Measurements from ENCODE around the gene ZNF692. TPM values are rescaled to one million over a fixed set of nuclear protein-coding genes. Genes with fewer than 3 reads are reported as not detected.

Gene ZNF692
- total RNA-seq, 2 donors from 2014 or later = 21.1 to 35.3 TPM

- no peak for TF ChIP-seq CTCF (IDR thresholded peaks at IDR 0.05)
- DNase-seq (ENCODE audit: low spot score) = no peak
- no peaks in the 10 kb centered on the region for H3K27me3 ChIP-seq (replicated peaks; ENCODE audit: insufficient read depth)
- no peak for ATAC-seq (ENCODE audit: insufficient number of reproducible peaks, low FRiP score, low read depth)
- H3K4me3 ChIP-seq = no peak overlapping the region
- H3K4me1 ChIP-seq (ENCODE audit: control insufficient read depth in 1 of 2, low read depth in 2 of 2) = peaks cover 13 to 31% of the 10 kb centered on the region in 2 donors
- H3K9me3 ChIP-seq = no peaks in the 10 kb centered on the region
- peaks cover 26% of the 10 kb centered on the region for H3K36me3 ChIP-seq
- peak overlapping the region; percentile 33 to 79 for H3K27ac ChIP-seq
Observed at GRCh38 chr1:248842781-248843331, 16.0 kb downstream of the ZNF692 start.

- H3K36me3 ChIP-seq = peaks cover 16% of the 10 kb centered on the region
- no peaks in the 10 kb centered on the region for H3K27me3 ChIP-seq (replicated peaks; ENCODE audit: insufficient read depth)
- ATAC-seq (ENCODE audit: insufficient number of reproducible peaks, low FRiP score, low read depth) (no peak), DNase-seq (ENCODE audit: low spot score) (no peak)
- peaks cover 13 to 37% of the 10 kb centered on the region in 2 donors for H3K4me1 ChIP-seq (ENCODE audit: control insufficient read depth in 1 of 2, low read depth in 2 of 2)
- H3K27ac ChIP-seq = peak overlapping the region; percentile 33 to 79
- TF ChIP-seq CTCF (IDR thresholded peaks at IDR 0.05) = peak; percentile 42
- H3K9me3 ChIP-seq = no peaks in the 10 kb centered on the region
- H3K4me3 ChIP-seq = peak overlapping the region; percentile 45
Observed at GRCh38 chr1:248841702-248842395, 17.0 kb downstream of the ZNF692 start.

- no peak for ATAC-seq (ENCODE audit: insufficient number of reproducible peaks, low FRiP score, low read depth)
- Histone ChIP-seq H3K9me3 (no peaks in the 10 kb centered on the region), H3K4me3 (no peak overlapping the region), H3K27ac (peak overlapping the region; percentile 33 to 79), H3K4me1 (ENCODE audit: control insufficient read depth in 1 of 2, low read depth in 2 of 2) (peaks cover 13 to 37% of the 10 kb centered on the region in 2 donors), H3K36me3 (peaks cover 7% of the 10 kb centered on the region), H3K27me3 (replicated peaks; ENCODE audit: insufficient read depth) (no peaks in the 10 kb centered on the region)
- DNase-seq (ENCODE audit: low spot score) = no peak
- no peak for TF ChIP-seq CTCF (IDR thresholded peaks at IDR 0.05)
Observed at GRCh38 chr1:248840946-248841345, 17.9 kb downstream of the ZNF692 start.

GRCh38 chr1:248839168-248839555 is 19.7 kb downstream of the ZNF692 start:
- H3K4me1 ChIP-seq (ENCODE audit: control insufficient read depth in 1 of 2, low read depth in 2 of 2) = peaks cover 13 to 37% of the 10 kb centered on the region in 2 donors
- peak overlapping the region; percentile 100 for H3K27ac ChIP-seq
- DNase-seq (ENCODE audit: low spot score) (no peak), ATAC-seq (ENCODE audit: insufficient number of reproducible peaks, low FRiP score, low read depth) (no peak)
- no peaks in the 10 kb centered on the region for H3K36me3 ChIP-seq
- no peak for TF ChIP-seq CTCF (IDR thresholded peaks at IDR 0.05)
- H3K4me3 ChIP-seq = peak overlapping the region; percentile 98
- no peaks in the 10 kb centered on the region for H3K27me3 ChIP-seq (replicated peaks; ENCODE audit: insufficient read depth)
- H3K9me3 ChIP-seq = no peaks in the 10 kb centered on the region

- Histone ChIP-seq H3K36me3 (no peaks in the 10 kb centered on the region), H3K27me3 (replicated peaks; ENCODE audit: insufficient read depth) (no peaks in the 10 kb centered on the region), H3K4me3 (peak overlapping the region; percentile 98), H3K9me3 (no peaks in the 10 kb centered on the region), H3K4me1 (ENCODE audit: control insufficient read depth in 1 of 2, low read depth in 2 of 2) (peaks cover 13 to 37% of the 10 kb centered on the region in 2 donors), H3K27ac (peak overlapping the region; percentile 100)
- DNase-seq (ENCODE audit: low spot score) (peak; percentile 64), ATAC-seq (ENCODE audit: insufficient number of reproducible peaks, low FRiP score, low read depth) (peak; percentile 57)
- TF ChIP-seq CTCF (IDR thresholded peaks at IDR 0.05) = no peak
Observed at GRCh38 chr1:248838357-248839167, 20.3 kb downstream of the ZNF692 start.
